B cell (primary cell): ENCODE data around the gene BUD13. TPM values are rescaled to one million over a fixed set of nuclear protein-coding genes. Genes with fewer than 3 reads are reported as not detected.

Source experiments
- ATAC-seq: fragments of 200-7000 bp; cut with Tn5 transposase; one replicate; pipeline ENCODE4 v1.10.0; 2021; ENCODE audit warnings: low read depth, mild to moderate bottlenecking, moderate number of reproducible peaks, moderate library complexity
- CTCF ChIA-PET: fragments of 350-600 bp; sonication (Branson Sonifier 250); formaldehyde crosslinking; loops from one replicate; lab custom pipeline; 2021; ENCODE audit warnings: antibody characterized with exemption, inconsistent platforms; lab: Charles Lee
- POLR2A ChIA-PET: fragments of 350-600 bp; sonication (Branson Sonifier 250); formaldehyde crosslinking; loops from one replicate; lab custom pipeline; 2021; ENCODE audit warnings: antibody characterized with exemption; lab: Charles Lee
- DNase-seq: peaks from one replicate; pipeline ENCODE4 v3.0.0; 2013
- H2AFZ ChIP-seq: 2 replicates; pipeline ENCODE4 v1.6.1; 2012; ENCODE audit warnings: mild to moderate bottlenecking, low read depth, low read length; ENCODE audit not compliant: insufficient read depth, poor library complexity, severe bottlenecking
- H3K27ac ChIP-seq, 2 donors: 1 replicate in 1 of 2; 2 replicates in 1 of 2; pipeline ENCODE4 v1.5.1; 2012 to 2013; ENCODE audit warnings: low read length in 2 of 2, mild to moderate bottlenecking in 2 of 2, moderate library complexity in 1 of 2
- H3K27me3 ChIP-seq, 4 experiments: fragments of 200-600 bp in 1 of 4; sonication (generic) in 1 of 4; replicated peaks in 1 of 4; 1 replicate in 2 of 4; 2 replicates in 2 of 4; pipeline versions ENCODE4 v1.6.1 to v1.7.0; 2013 to 2016; ENCODE audit warnings: low read length in 3 of 4, mild to moderate bottlenecking in 2 of 4, mixed read lengths in 1 of 4, moderate library complexity in 1 of 4; ENCODE audit not compliant: insufficient read depth in 4 of 4, control insufficient read depth in 3 of 4; ENCODE audit errors: control extremely low read depth in 1 of 4
- H3K36me3 ChIP-seq, 2 experiments: replicated peaks in 1 of 2; 1 replicate in 1 of 2; 2 replicates in 1 of 2; pipeline versions ENCODE4 v1.6.1 to v1.7.1; 2013; ENCODE audit warnings: low read length in 1 of 2; ENCODE audit not compliant: insufficient read depth in 2 of 2, control insufficient read depth in 1 of 2; ENCODE audit errors: control extremely low read depth in 1 of 2, extremely low read depth in 1 of 2
- H3K4me1 ChIP-seq, 2 donors: fragments of 200-600 bp in 1 of 2; sonication (generic) in 1 of 2; 1 replicate in 1 of 2; 2 replicates in 1 of 2; pipeline versions ENCODE4 v1.5.1 to v1.6.1; 2013 to 2017; ENCODE audit warnings: low read length in 2 of 2; ENCODE audit not compliant: control insufficient read depth in 2 of 2, insufficient read depth in 2 of 2
- H3K4me2 ChIP-seq: replicated peaks from 2 replicates; pipeline ENCODE3; 2012; ENCODE audit warnings: mild to moderate bottlenecking, low read depth, low read length; ENCODE audit not compliant: poor library complexity, severe bottlenecking
- H3K4me3 ChIP-seq, 5 experiments: fragments of 200-600 bp in 1 of 5; sonication (generic) in 1 of 5; 1 replicate in 3 of 5; 2 replicates in 2 of 5; pipeline versions ENCODE4 v1.5.1 to v1.7.0; 2011 to 2016; ENCODE audit warnings: low read length in 4 of 5, mild to moderate bottlenecking in 4 of 5, low read depth in 2 of 5, control low read depth in 1 of 5, moderate library complexity in 1 of 5; ENCODE audit not compliant: insufficient read depth in 1 of 5; ENCODE audit errors: control extremely low read depth in 1 of 5, extremely low read depth in 1 of 5
- H3K79me2 ChIP-seq: fragments of 200-600 bp; sonication (generic); one replicate; pipeline ENCODE4 v1.6.0; 2016; ENCODE audit warnings: low read length; ENCODE audit not compliant: control insufficient read depth, insufficient read depth
- H3K9ac ChIP-seq: fragments of 200-600 bp; sonication (generic); 2 replicates; pipeline ENCODE4 v1.6.1; 2017; ENCODE audit warnings: mild to moderate bottlenecking, low read length, moderate library complexity
- H3K9me3 ChIP-seq, 3 donors: one replicate each; pipeline versions ENCODE4 v1.6.1 to v1.7.1; 2013; ENCODE audit warnings: low read length in 2 of 3; ENCODE audit not compliant: control insufficient read depth in 2 of 3, insufficient read depth in 1 of 3; ENCODE audit errors: control extremely low read depth in 1 of 3
- H4K20me1 ChIP-seq: 2 replicates; pipeline ENCODE4 v1.6.0; 2012; ENCODE audit warnings: mild to moderate bottlenecking, low read length; ENCODE audit not compliant: insufficient read depth, control insufficient read depth, poor library complexity, severe bottlenecking
- H3K27ac Mint-ChIP-seq: one replicate; pipeline ENCODE4 v1.8.0; 2021; ENCODE audit warnings: mixed read lengths
- H3K27me3 Mint-ChIP-seq: one replicate; pipeline ENCODE4 v1.8.0; 2021; ENCODE audit warnings: mixed read lengths
- H3K4me1 Mint-ChIP-seq: one replicate; pipeline ENCODE4 v1.8.0; 2021; ENCODE audit warnings: mixed read lengths
- H3K4me3 Mint-ChIP-seq: one replicate; pipeline ENCODE4 v1.8.0; 2021; ENCODE audit warnings: mixed read lengths
- H3K9me3 Mint-ChIP-seq: one replicate; pipeline ENCODE4 v1.8.0; 2022; ENCODE audit warnings: mixed read lengths; ENCODE audit not compliant: insufficient read depth
- EZH2 ChIP-seq: IDR thresholded peaks from 2 replicates; pipeline ENCODE4 v1.6.1; 2012; ENCODE audit warnings: borderline replicate concordance, low read depth, mild to moderate bottlenecking, moderate library complexity, low read length; ENCODE audit not compliant: insufficient read depth, poor library complexity, severe bottlenecking
- WGBS: methylation state at CpG from one replicate; pipeline ENCODE4 v1.1.5; 2013; ENCODE audit warnings: missing lambda C conversion rate; ENCODE audit not compliant: insufficient coverage; 5-methylcytosine and 5-hydroxymethylcytosine counted together
- intact Hi-C: fragments of 100-400 bp; cut with micrococcal nuclease; formaldehyde crosslinking; loops from one replicate; pipeline ENCODE4 v1.10.0; 2022
- polyA plus RNA-seq: library from polyadenylated mRNA; depleted of rRNA; stranded (reverse); fragments of >200 nt; gene quantifications from 2 replicates; pipeline ENCODE4 v1.2.3, GENCODE V29; 2012
- total RNA-seq, 2 donors: library from RNA; stranded (reverse); fragments of 120-200 nt in 1 of 2; gene quantifications; 1 replicate in 1 of 2; 2 replicates in 1 of 2; pipeline versions ENCODE4 v1.2.3 to v1.2.4, GENCODE V29; 2013 to 2022
- TF ChIP-seq, protein P1 (sequence below): fragments of 200-600 bp; IDR thresholded peaks from one replicate; pipeline ENCODE4 v1.8.0; 2022; ENCODE audit warnings: antibody characterized with exemption, mild to moderate bottlenecking

Gene BUD13
- total and polyA plus RNA-seq, 2 donors (not counting 1 experiment from before 2014, with no cell fraction given) = 14.1 to 24.2 TPM

DNA sequence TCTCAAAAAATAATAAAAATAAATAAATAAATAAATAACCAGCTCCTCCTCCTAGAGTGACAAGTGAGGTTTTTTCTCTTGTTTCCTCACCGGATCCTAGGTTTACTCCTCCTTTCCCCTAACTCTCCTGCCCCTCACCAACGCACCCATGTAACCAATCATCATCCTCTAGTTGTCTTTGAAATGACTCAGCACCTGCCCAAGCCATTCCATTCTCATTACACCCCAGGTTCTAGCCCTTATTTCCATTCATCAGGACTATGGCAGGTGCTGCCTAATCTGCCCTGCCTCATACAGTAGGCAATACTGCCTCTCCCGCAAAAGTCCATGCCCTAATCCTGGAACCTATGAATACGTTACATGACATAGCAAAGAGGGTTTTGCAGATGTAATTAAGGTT lies 60.4 kb downstream of the BUD13 start:
- intact Hi-C loops = no loop called here
- CTCF ChIA-PET = no interaction called here
- DNase-seq (no peak), ATAC-seq (no peak)
- TF ChIP-seq, protein P1, sequence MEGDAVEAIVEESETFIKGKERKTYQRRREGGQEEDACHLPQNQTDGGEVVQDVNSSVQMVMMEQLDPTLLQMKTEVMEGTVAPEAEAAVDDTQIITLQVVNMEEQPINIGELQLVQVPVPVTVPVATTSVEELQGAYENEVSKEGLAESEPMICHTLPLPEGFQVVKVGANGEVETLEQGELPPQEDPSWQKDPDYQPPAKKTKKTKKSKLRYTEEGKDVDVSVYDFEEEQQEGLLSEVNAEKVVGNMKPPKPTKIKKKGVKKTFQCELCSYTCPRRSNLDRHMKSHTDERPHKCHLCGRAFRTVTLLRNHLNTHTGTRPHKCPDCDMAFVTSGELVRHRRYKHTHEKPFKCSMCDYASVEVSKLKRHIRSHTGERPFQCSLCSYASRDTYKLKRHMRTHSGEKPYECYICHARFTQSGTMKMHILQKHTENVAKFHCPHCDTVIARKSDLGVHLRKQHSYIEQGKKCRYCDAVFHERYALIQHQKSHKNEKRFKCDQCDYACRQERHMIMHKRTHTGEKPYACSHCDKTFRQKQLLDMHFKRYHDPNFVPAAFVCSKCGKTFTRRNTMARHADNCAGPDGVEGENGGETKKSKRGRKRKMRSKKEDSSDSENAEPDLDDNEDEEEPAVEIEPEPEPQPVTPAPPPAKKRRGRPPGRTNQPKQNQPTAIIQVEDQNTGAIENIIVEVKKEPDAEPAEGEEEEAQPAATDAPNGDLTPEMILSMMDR = no peak
- no peak for TF ChIP-seq EZH2
- H3K9ac ChIP-seq = no peak overlapping the region
- H3K27ac ChIP-seq = no peak overlapping the region
- no peak overlapping the region for H3K27ac Mint-ChIP-seq
- H3K4me3 Mint-ChIP-seq = no peak overlapping the region
- 75% methylated on average over 2 of the region's 4 CpGs for WGBS
- peaks cover 0 to 19% (median 0%) of the 10 kb centered on the region in 4 experiments for H3K27me3 ChIP-seq
- no peak overlapping the region for H2AFZ ChIP-seq
- H3K4me1 ChIP-seq = no peaks in the 10 kb centered on the region
- H3K27me3 Mint-ChIP-seq = peaks cover 26% of the 10 kb centered on the region
- H4K20me1 ChIP-seq = no peaks in the 10 kb centered on the region
- POLR2A ChIA-PET = no interaction called here
- H3K79me2 ChIP-seq = no peaks in the 10 kb centered on the region
- H3K9me3 ChIP-seq = no peaks in the 10 kb centered on the region
- no peaks in the 10 kb centered on the region for H3K9me3 Mint-ChIP-seq
- H3K4me2 ChIP-seq = no peak overlapping the region
- H3K4me3 ChIP-seq = no peak overlapping the region
- H3K36me3 ChIP-seq = no peaks in the 10 kb centered on the region
- no peaks in the 10 kb centered on the region for H3K4me1 Mint-ChIP-seq

DNA sequence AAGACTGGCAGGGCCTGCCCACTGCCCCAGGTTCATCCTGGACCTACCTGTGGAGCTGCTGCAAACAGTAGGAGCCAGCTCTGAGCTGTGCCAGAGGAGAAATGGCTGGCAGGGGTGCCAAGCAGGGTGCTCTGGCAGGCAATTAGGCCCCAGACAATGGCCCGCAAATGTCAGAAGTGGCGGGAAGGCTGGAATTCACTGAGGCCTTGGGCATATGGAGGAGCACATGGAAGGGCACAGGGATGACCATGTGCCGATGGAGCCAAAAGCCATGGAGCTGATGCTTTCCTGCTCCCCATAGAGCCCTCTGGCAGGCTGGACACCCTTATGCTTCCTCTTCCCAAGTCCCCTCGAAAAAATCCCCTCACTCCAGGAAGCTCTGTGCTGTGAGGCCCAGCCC lies 62.0 kb downstream of the BUD13 start:
- 76% methylated on average over 3 of the region's 4 CpGs for WGBS
- no peaks in the 10 kb centered on the region for H4K20me1 ChIP-seq
- intact Hi-C loops = no loop called here
- ChIA-PET POLR2A (no interaction called here), CTCF (no interaction called here)
- TF ChIP-seq, protein P1 = no peak
- TF ChIP-seq EZH2 = no peak
- Mint-ChIP-seq H3K9me3 (no peaks in the 10 kb centered on the region), H3K4me1 (no peaks in the 10 kb centered on the region), H3K27me3 (peaks cover 33% of the 10 kb centered on the region), H3K27ac (no peak overlapping the region), H3K4me3 (no peak overlapping the region)
- H3K4me1 ChIP-seq = no peaks in the 10 kb centered on the region
- H3K27ac ChIP-seq = no peak overlapping the region
- H3K4me2 ChIP-seq = no peak overlapping the region
- H2AFZ ChIP-seq = no peak overlapping the region
- H3K36me3 ChIP-seq = no peaks in the 10 kb centered on the region
- peaks cover 0 to 19% (median 0%) of the 10 kb centered on the region in 4 experiments for H3K27me3 ChIP-seq
- no peaks in the 10 kb centered on the region for H3K79me2 ChIP-seq
- no peaks in the 10 kb centered on the region for H3K9me3 ChIP-seq
- ATAC-seq (no peak), DNase-seq (no peak)
- no peak overlapping the region for H3K9ac ChIP-seq
- H3K4me3 ChIP-seq = no peak overlapping the region
